Activated CD4-positive, alpha-beta T cell treated with anti-CD3 and anti-CD28 coated beads, Interleukin-10, Interleukin-2, amounts not matched to agents 100 ng/mL and 50 ng/mL, durations not matched to agents 16 hours and 8 hours (primary cell): ENCODE results near the gene AVL9.
"Not testable (repeated sequence)": the region's sequence is repeated elsewhere in the genome, so short reads cannot be mapped to it uniquely, and the experiment has no call there.

Source experiments
- DNase-seq: peaks from one replicate; pipeline ENCODE4 v3.0.0-alpha.2; 2020

Gene AVL9

GRCh38 chr7:32496052-32496813 lies 944 bp downstream of the AVL9 start:
- no peak for DNase-seq

GRCh38 chr7:32499755-32500154 lies 4.5 kb downstream of the AVL9 start:
- not testable (repeated sequence) for DNase-seq

- not testable (repeated sequence) for DNase-seq
These were observed 4.9 kb downstream of the AVL9 start for GRCh38 chr7:32500216-32500615.

GRCh38 chr7:32500922-32501341 lies 5.6 kb downstream of the AVL9 start:
- DNase-seq: peak; percentile 57

- no peak for DNase-seq
These were observed 6.2 kb downstream of the AVL9 start for GRCh38 chr7:32501522-32501921.

GRCh38 chr7:32502728-32503127 lies 7.4 kb downstream of the AVL9 start:
- peak; percentile 73 for DNase-seq

- peak; percentile 79 for DNase-seq
These were observed 11.2 kb downstream of the AVL9 start for GRCh38 chr7:32506266-32507054.

GRCh38 chr7:32507414-32507813 lies 12.1 kb downstream of the AVL9 start:
- no peak for DNase-seq

- DNase-seq: no peak
These were observed 16.5 kb downstream of the AVL9 start for GRCh38 chr7:32511791-32512190.

- no peak for DNase-seq
These were observed 17.9 kb downstream of the AVL9 start for GRCh38 chr7:32513210-32513609.

- DNase-seq: peak; percentile 39
These were observed 20.7 kb downstream of the AVL9 start for GRCh38 chr7:32515890-32516550.

- DNase-seq: no peak
These were observed 21.3 kb downstream of the AVL9 start for GRCh38 chr7:32516551-32517100.

GRCh38 chr7:32518534-32519140 lies 23.3 kb downstream of the AVL9 start:
- no peak for DNase-seq

- DNase-seq: peak; percentile 35
These were observed 24.5 kb downstream of the AVL9 start for GRCh38 chr7:32519763-32520162.

GRCh38 chr7:32522746-32523530 lies 27.6 kb downstream of the AVL9 start:
- DNase-seq: no peak

GRCh38 chr7:32524631-32525030 lies 29.3 kb downstream of the AVL9 start:
- no peak for DNase-seq

- DNase-seq: no peak
These were observed 30.6 kb downstream of the AVL9 start for GRCh38 chr7:32525839-32526238.

GRCh38 chr7:32531402-32531801 lies 36.1 kb downstream of the AVL9 start:
- DNase-seq: no peak

GRCh38 chr7:32532086-32532485 lies 36.8 kb downstream of the AVL9 start:
- DNase-seq: no peak

GRCh38 chr7:32532716-32533115 lies 37.4 kb downstream of the AVL9 start:
- no peak for DNase-seq

GRCh38 chr7:32533276-32534029 lies 38.2 kb downstream of the AVL9 start:
- DNase-seq: no peak
